ENCODE results near the gene PPIC.

DNA sequence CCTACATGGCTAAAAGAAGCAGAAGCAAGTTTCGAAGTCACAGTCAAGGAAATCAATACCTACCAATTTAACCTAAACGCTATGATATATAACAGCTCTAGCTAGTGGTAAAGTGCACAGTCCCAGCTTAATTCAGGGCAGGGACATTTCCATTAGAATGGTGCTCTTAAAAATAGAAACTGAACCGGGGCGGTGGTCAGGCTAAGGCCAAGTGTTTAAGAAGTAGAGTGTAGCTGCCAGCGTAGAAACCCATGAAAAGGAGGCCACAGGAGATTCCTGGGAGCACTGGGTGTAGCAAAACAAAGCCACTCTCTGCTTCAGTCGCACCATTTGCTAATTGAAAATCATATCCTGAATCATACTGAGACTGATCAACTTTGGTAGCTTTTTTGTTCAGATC, 28.8 kb downstream of the PPIC start:
- TF ChIP-seq, protein P1, sequence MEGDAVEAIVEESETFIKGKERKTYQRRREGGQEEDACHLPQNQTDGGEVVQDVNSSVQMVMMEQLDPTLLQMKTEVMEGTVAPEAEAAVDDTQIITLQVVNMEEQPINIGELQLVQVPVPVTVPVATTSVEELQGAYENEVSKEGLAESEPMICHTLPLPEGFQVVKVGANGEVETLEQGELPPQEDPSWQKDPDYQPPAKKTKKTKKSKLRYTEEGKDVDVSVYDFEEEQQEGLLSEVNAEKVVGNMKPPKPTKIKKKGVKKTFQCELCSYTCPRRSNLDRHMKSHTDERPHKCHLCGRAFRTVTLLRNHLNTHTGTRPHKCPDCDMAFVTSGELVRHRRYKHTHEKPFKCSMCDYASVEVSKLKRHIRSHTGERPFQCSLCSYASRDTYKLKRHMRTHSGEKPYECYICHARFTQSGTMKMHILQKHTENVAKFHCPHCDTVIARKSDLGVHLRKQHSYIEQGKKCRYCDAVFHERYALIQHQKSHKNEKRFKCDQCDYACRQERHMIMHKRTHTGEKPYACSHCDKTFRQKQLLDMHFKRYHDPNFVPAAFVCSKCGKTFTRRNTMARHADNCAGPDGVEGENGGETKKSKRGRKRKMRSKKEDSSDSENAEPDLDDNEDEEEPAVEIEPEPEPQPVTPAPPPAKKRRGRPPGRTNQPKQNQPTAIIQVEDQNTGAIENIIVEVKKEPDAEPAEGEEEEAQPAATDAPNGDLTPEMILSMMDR (IDR thresholded peaks at IDR 0.05; ENCODE audit: low read length): no peak
- TF ChIP-seq EZH2phosphoT487 (IDR thresholded peaks at IDR 0.05; ENCODE audit: low read length): no peak
